GM23338 (cell line): Measurements from ENCODE around the gene ME2. TPM values are rescaled to one million over a fixed set of nuclear protein-coding genes. Genes with fewer than 3 reads are reported as not detected.

Experiments used
- CREB1 ChIP-seq: fragments of 250-450 bp; sonication (Bioruptor Pico); IDR thresholded peaks from 2 replicates; pipeline ENCODE4 v1.5.0; 2020; ENCODE audit warnings: low read depth, mild to moderate bottlenecking, moderate library complexity
- EZH2 ChIP-seq: fragments of 200-600 bp; sonication (generic); IDR thresholded peaks from one replicate; pipeline ENCODE4 v1.8.0; 2017; ENCODE audit warnings: antibody characterized with exemption, mild to moderate bottlenecking, low read depth; ENCODE audit not compliant: unreplicated experiment
- EZH2phosphoT487 ChIP-seq: fragments of 200-600 bp; sonication (generic); IDR thresholded peaks from one replicate; pipeline ENCODE4 v1.8.1; 2018; ENCODE audit warnings: antibody characterized with exemption; ENCODE audit not compliant: unreplicated experiment
- JUNB ChIP-seq: IDR thresholded peaks from one replicate; pipeline ENCODE4 v1.6.1; 2016; ENCODE audit warnings: antibody characterized with exemption; ENCODE audit not compliant: unreplicated experiment
- POLR2AphosphoS5 ChIP-seq: IDR thresholded peaks from 2 replicates; pipeline ENCODE4 v1.6.1; 2016; ENCODE audit warnings: antibody characterized with exemption, low read depth
- STAT1 ChIP-seq: IDR thresholded peaks from one replicate; pipeline ENCODE4 v1.6.1; 2016; ENCODE audit warnings: antibody characterized with exemption; ENCODE audit not compliant: unreplicated experiment
- ZNF114 ChIP-seq: fragments of 250-450 bp; sonication (Bioruptor Pico); IDR thresholded peaks from 2 replicates; pipeline ENCODE4 v1.5.0; 2020; ENCODE audit warnings: mild to moderate bottlenecking, moderate library complexity
- ZNF331 ChIP-seq: fragments of 250-450 bp; sonication (Bioruptor Pico); IDR thresholded peaks from 2 replicates; pipeline ENCODE4 v1.5.0; 2020; ENCODE audit warnings: low read depth, mild to moderate bottlenecking, moderate library complexity
- polyA plus RNA-seq: library from polyadenylated mRNA; unstranded; fragments of >200 nt; fragmentation: Nextera tagmentation; extraction: Ambion mirVana; gene quantifications from 2 replicates; pipeline ENCODE4 v1.2.1, GENCODE V29; 2016
- total RNA-seq: library from RNA; depleted of rRNA; stranded (reverse); fragments of >200 nt; shearing (Covaris generic); gene quantifications from 2 replicates; pipeline ENCODE4 v1.2.3, GENCODE V29; 2014
- TF ChIP-seq, protein P1 (sequence below): fragments of 250-450 bp; sonication (Bioruptor Pico); IDR thresholded peaks from 2 replicates; pipeline ENCODE4 v1.5.0; 2020; ENCODE audit warnings: mild to moderate bottlenecking, moderate library complexity
- TF ChIP-seq, protein P2 (sequence below): IDR thresholded peaks from one replicate; pipeline ENCODE4 v1.6.1; 2018; ENCODE audit warnings: antibody characterized with exemption; ENCODE audit not compliant: unreplicated experiment
- TF ChIP-seq, protein P3 (sequence below), 2 experiments: fragments of 200-600 bp in 1 of 2; sonication (generic) in 1 of 2; conservative IDR thresholded peaks; 2 replicates each; pipeline versions ENCODE4 v1.5.1 to v1.6.1; 2016 to 2017; ENCODE audit warnings: antibody characterized with exemption in 2 of 2, low read depth in 2 of 2, mild to moderate bottlenecking in 2 of 2, moderate library complexity in 1 of 2
- TF ChIP-seq, protein P4 (sequence below): IDR thresholded peaks from 2 replicates; pipeline ENCODE4 v1.6.1; 2016; ENCODE audit warnings: antibody characterized with exemption

ME2 gene
- total and polyA plus RNA-seq, 2 experiments from 2014 or later, result 61.0 to 102 TPM

DNA sequence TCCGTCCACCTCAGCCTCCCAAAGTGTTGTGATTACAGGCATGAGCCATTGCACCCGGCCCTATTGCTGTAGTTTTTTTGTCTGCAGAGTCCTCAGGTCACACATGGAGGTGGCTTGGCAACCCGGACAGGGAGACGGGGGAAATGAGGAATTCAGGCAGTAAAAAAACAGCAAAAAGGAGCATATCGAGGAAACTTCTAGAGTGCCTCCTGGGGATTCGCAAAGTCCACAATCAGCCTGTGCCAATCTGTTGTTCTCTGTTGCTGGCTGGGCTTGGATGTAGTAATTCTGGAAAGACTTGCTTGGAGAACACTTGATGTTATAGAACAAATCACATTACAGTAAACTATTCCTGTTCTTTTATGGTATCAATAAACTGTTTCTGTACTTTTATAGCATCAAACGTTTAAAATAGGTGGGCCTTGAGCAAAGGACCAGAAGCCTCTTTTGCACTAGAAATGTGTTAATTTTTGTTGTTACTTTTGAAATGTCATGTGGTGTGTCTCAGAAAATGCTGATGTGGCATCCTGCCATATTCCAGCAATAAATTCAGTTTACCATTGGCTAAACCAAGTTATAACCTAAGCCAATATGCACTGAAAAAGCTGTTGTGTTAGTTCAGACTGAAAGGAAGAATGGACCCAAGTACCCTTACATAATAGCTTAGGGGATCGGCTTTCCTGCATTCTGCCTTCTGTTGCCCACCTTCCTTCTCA lies 103.3 kb downstream of the ME2 start (continued):
- TF ChIP-seq, protein P1, sequence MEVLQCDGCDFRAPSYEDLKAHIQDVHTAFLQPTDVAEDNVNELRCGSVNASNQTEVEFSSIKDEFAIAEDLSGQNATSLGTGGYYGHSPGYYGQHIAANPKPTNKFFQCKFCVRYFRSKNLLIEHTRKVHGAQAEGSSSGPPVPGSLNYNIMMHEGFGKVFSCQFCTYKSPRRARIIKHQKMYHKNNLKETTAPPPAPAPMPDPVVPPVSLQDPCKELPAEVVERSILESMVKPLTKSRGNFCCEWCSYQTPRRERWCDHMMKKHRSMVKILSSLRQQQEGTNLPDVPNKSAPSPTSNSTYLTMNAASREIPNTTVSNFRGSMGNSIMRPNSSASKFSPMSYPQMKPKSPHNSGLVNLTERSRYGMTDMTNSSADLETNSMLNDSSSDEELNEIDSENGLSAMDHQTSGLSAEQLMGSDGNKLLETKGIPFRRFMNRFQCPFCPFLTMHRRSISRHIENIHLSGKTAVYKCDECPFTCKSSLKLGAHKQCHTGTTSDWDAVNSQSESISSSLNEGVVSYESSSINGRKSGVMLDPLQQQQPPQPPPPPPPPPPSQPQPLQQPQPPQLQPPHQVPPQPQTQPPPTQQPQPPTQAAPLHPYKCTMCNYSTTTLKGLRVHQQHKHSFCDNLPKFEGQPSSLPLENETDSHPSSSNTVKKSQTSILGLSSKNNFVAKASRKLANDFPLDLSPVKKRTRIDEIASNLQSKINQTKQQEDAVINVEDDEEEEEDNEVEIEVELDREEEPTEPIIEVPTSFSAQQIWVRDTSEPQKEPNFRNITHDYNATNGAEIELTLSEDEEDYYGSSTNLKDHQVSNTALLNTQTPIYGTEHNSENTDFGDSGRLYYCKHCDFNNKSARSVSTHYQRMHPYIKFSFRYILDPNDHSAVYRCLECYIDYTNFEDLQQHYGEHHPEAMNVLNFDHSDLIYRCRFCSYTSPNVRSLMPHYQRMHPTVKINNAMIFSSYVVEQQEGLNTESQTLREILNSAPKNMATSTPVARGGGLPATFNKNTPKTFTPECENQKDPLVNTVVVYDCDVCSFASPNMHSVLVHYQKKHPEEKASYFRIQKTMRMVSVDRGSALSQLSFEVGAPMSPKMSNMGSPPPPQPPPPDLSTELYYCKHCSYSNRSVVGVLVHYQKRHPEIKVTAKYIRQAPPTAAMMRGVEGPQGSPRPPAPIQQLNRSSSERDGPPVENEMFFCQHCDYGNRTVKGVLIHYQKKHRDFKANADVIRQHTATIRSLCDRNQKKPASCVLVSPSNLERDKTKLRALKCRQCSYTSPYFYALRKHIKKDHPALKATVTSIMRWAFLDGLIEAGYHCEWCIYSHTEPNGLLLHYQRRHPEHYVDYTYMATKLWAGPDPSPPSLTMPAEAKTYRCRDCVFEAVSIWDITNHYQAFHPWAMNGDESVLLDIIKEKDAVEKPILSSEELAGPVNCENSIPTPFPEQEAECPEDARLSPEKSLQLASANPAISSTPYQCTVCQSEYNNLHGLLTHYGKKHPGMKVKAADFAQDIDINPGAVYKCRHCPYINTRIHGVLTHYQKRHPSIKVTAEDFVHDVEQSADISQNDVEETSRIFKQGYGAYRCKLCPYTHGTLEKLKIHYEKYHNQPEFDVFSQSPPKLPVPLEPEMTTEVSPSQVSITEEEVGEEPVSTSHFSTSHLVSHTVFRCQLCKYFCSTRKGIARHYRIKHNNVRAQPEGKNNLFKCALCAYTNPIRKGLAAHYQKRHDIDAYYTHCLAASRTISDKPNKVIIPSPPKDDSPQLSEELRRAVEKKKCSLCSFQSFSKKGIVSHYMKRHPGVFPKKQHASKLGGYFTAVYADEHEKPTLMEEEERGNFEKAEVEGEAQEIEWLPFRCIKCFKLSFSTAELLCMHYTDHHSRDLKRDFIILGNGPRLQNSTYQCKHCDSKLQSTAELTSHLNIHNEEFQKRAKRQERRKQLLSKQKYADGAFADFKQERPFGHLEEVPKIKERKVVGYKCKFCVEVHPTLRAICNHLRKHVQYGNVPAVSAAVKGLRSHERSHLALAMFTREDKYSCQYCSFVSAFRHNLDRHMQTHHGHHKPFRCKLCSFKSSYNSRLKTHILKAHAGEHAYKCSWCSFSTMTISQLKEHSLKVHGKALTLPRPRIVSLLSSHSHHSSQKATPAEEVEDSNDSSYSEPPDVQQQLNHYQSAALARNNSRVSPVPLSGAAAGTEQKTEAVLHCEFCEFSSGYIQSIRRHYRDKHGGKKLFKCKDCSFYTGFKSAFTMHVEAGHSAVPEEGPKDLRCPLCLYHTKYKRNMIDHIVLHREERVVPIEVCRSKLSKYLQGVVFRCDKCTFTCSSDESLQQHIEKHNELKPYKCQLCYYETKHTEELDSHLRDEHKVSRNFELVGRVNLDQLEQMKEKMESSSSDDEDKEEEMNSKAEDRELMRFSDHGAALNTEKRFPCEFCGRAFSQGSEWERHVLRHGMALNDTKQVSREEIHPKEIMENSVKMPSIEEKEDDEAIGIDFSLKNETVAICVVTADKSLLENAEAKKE (CRISPR knock-in tag), result no peak
- TF ChIP-seq EZH2phosphoT487 (no peak), CREB1 (CRISPR knock-in tag) (no peak), ZNF331 (CRISPR knock-in tag) (no peak), STAT1 (no peak), POLR2AphosphoS5 (no peak), EZH2 (no peak), JUNB (no peak), ZNF114 (CRISPR knock-in tag) (no peak)
- TF ChIP-seq, protein P2, sequence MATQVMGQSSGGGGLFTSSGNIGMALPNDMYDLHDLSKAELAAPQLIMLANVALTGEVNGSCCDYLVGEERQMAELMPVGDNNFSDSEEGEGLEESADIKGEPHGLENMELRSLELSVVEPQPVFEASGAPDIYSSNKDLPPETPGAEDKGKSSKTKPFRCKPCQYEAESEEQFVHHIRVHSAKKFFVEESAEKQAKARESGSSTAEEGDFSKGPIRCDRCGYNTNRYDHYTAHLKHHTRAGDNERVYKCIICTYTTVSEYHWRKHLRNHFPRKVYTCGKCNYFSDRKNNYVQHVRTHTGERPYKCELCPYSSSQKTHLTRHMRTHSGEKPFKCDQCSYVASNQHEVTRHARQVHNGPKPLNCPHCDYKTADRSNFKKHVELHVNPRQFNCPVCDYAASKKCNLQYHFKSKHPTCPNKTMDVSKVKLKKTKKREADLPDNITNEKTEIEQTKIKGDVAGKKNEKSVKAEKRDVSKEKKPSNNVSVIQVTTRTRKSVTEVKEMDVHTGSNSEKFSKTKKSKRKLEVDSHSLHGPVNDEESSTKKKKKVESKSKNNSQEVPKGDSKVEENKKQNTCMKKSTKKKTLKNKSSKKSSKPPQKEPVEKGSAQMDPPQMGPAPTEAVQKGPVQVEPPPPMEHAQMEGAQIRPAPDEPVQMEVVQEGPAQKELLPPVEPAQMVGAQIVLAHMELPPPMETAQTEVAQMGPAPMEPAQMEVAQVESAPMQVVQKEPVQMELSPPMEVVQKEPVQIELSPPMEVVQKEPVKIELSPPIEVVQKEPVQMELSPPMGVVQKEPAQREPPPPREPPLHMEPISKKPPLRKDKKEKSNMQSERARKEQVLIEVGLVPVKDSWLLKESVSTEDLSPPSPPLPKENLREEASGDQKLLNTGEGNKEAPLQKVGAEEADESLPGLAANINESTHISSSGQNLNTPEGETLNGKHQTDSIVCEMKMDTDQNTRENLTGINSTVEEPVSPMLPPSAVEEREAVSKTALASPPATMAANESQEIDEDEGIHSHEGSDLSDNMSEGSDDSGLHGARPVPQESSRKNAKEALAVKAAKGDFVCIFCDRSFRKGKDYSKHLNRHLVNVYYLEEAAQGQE, result no peak
- TF ChIP-seq, protein P3, sequence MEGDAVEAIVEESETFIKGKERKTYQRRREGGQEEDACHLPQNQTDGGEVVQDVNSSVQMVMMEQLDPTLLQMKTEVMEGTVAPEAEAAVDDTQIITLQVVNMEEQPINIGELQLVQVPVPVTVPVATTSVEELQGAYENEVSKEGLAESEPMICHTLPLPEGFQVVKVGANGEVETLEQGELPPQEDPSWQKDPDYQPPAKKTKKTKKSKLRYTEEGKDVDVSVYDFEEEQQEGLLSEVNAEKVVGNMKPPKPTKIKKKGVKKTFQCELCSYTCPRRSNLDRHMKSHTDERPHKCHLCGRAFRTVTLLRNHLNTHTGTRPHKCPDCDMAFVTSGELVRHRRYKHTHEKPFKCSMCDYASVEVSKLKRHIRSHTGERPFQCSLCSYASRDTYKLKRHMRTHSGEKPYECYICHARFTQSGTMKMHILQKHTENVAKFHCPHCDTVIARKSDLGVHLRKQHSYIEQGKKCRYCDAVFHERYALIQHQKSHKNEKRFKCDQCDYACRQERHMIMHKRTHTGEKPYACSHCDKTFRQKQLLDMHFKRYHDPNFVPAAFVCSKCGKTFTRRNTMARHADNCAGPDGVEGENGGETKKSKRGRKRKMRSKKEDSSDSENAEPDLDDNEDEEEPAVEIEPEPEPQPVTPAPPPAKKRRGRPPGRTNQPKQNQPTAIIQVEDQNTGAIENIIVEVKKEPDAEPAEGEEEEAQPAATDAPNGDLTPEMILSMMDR (conservative IDR thresholded peaks at IDR 0.05; ENCODE audit: low read depth in 2 of 2), result no peak
- TF ChIP-seq, protein P4, sequence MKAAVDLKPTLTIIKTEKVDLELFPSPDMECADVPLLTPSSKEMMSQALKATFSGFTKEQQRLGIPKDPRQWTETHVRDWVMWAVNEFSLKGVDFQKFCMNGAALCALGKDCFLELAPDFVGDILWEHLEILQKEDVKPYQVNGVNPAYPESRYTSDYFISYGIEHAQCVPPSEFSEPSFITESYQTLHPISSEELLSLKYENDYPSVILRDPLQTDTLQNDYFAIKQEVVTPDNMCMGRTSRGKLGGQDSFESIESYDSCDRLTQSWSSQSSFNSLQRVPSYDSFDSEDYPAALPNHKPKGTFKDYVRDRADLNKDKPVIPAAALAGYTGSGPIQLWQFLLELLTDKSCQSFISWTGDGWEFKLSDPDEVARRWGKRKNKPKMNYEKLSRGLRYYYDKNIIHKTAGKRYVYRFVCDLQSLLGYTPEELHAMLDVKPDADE, result no peak
